GM12801 (cell line): ENCODE results near the gene SIX5.

Experiments used
- TF ChIP-seq, protein P1 (sequence below): IDR thresholded peaks from one replicate; pipeline ENCODE4 v1.5.1; 2011; ENCODE audit warnings: control low read depth; ENCODE audit not compliant: insufficient read length; ENCODE audit errors: extremely low read depth

The SIX5 gene

DNA sequence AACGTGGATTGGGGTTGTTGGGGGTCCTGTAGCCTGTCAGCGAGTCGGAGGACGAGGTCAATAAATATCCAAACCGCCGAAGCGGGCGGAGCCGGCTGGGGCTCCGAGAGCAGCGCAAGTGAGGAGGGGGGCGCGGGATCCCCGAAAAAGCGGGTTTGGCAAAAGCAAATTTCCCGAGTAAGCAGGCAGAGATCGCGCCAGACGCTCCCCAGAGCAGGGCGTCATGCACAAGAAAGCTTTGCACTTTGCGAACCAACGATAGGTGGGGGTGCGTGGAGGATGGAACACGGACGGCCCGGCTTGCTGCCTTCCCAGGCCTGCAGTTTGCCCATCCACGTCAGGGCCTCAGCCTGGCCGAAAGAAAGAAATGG lies 754 bp upstream of the SIX5 start:
- TF ChIP-seq, protein P1, sequence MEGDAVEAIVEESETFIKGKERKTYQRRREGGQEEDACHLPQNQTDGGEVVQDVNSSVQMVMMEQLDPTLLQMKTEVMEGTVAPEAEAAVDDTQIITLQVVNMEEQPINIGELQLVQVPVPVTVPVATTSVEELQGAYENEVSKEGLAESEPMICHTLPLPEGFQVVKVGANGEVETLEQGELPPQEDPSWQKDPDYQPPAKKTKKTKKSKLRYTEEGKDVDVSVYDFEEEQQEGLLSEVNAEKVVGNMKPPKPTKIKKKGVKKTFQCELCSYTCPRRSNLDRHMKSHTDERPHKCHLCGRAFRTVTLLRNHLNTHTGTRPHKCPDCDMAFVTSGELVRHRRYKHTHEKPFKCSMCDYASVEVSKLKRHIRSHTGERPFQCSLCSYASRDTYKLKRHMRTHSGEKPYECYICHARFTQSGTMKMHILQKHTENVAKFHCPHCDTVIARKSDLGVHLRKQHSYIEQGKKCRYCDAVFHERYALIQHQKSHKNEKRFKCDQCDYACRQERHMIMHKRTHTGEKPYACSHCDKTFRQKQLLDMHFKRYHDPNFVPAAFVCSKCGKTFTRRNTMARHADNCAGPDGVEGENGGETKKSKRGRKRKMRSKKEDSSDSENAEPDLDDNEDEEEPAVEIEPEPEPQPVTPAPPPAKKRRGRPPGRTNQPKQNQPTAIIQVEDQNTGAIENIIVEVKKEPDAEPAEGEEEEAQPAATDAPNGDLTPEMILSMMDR: no peak

- TF ChIP-seq, protein P1: no peak
Measured at GRCh38 chr19:45768655-45768983, 433 bp downstream of the SIX5 start.

DNA sequence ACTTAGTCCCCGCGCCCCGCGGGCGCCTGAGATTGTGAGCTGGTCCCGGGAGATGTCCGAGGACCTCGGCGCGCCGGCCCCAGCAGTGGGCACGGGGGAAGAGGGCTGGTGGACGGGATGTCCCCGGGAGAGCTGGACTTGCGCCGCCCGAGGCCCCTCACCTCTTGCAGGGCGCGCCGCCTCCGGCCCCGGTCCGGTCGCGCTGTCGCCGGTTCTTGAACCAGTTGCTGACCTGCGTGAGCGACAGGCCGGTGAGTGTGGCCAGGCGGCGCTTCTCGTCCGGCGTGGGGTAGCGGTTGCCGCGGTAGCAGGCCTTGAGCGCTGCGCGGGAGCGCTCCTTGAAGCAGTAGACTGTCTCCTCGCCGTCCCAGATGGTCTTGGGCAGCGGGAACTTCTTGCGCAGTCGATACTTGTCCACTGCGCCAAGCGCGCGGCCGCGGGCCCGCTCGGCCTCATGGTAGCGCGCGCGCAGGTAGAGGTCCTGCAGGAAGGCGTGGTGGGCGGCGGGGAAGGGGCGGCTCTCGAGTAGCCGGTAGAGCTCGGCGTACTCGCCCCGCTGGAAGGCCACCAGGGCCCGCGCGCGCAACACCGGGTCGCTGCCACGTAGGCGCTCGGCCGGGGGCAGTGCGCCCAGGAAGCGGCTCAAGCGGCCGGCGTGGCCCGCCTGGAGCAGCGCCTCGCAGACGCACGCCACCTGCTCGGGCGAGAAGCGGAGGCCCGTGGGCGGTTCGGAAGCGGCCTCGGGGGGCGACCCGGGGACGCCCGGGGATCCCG lies 984 bp downstream of the SIX5 start:
- TF ChIP-seq, protein P1: no peak

- TF ChIP-seq, protein P1: no peak
Measured at GRCh38 chr19:45767410-45767880, 1.6 kb downstream of the SIX5 start.

DNA sequence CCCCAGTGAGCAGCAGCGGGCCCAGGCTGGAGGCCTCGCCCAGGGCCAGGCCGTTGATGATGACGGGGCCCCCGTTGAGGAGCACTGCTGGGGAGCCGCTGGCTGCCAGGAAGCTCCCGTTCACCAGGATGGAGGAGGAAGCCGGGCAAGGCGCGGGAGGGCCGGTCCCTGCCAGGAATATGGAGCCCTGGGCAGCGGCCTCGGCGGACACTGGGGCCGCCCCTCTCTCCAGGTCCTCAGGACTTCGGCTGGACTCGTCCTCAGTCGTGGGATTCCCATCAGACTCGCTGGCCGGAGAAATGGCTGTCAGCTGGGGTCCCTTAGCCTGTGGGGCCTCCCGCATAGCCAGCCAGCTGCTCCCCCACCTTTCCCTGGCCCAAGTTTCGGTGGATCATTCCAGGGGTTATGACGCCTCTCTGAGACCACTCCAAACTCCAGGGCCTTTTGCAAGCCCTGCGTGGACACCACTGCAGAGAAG lies 2.1 kb downstream of the SIX5 start:
- TF ChIP-seq, protein P1: no peak

DNA sequence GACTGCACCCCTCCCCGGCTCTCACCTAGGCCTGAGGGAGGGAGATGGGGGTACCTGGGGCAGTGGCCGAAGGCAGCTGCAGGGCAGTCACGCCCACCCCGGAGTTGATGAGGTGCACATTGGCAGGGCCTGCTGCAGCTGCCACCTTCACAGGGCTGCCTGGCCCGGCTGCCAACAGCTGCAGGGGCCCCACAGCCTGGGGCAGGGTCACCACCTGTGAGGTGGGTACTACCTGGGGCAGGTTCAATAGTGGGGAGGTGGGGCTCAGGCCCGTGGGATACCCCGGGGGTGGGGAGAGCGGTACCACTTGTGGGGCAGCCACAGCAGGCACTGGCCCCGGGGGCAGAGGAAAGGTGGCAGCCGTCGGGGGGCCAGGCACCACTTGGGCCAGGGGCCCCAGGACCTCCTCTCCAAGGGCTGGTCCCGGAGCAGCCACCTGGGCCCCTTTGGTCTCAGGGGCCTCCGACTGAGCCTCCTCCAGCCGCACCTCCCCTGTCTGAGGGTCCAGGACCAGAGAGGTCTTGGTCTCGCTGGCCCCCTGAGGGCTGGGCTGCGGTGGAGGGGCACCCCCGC lies 2.7 kb downstream of the SIX5 start:
- TF ChIP-seq, protein P1: no peak

DNA sequence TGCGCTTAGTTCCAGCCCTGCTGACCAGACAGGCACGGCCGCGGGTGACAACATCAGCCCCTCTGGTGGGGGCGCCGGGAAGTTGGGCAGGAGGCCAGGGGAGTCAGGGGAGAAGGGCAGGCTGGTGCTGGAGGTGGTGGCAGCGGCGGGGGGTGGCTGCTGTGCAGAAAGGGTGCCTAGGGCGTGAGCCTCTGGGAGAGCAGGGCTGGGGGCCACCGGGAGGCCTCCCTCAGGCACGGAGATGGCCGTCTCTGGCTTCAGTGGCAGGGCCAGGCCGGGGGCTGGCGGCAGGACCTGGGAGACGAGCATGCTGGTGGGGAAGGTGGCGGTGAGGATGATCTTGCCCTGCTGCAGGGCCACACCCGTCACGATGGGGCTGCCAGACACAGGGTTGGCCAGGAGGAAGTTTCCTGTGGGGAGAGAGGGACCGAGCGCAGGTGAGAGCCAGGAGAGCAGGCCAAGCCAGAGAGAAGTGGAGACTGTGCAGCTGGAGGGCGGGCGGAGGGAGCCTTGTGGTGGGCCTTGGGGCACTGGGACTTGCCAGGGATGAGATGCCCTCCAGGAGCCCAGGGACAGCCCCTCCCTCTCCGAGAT lies 3.3 kb downstream of the SIX5 start:
- TF ChIP-seq, protein P1: no peak
